GDM1 (cell line): Measurements from ENCODE around the gene ZNF536.
"Not testable (repeated sequence)": the region's sequence is repeated elsewhere in the genome, so short reads cannot be mapped to it uniquely, and the experiment has no call there.

Source experiments
- DNase-seq: peaks from one replicate; lab custom pipeline; 2025; lab: John Stamatoyannopoulos, UW

Gene ZNF536

DNA sequence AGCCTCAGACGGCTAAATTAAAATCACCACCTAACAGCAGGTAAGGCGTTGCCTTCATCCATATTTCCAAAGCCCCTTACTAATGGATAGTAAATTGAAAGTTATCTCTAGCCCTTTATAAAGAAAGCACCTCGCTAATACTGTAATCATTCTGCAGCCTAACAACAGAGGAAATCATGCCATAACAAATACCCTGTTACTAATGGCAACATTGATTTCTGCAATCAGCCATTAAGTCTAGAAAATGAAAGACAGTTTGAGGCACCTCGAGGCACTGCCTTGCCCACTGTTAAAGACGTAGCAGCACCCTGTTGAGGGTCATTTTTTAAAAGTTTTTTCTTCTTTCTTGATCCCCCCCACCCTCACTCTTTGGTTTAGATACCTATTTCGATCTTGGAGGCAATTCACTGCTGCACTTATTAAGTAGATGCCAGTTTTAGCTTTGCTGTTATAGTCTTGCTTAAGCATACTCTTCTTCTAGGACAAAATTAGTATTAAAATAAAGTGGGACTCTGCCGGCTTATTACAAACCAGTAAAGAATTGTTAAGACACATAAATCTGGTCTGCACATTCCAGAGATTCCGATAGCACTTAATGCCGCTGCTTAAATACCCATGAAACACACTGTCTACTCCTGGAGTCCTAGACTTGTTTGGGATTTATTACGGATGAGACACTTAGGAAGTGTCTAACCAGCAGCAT, 74.8 kb downstream of the ZNF536 start:
- DNase-seq, result no peak

- DNase-seq, result no peak
Observed at GRCh38 chr19:30447553-30447870, 75.3 kb downstream of the ZNF536 start.

GRCh38 chr19:30448386-30449077, 76.3 kb downstream of the ZNF536 start:
- no peak for DNase-seq

- no peak for DNase-seq
Observed at GRCh38 chr19:30449078-30449590, 77.0 kb downstream of the ZNF536 start.

GRCh38 chr19:30449673-30450072, 77.5 kb downstream of the ZNF536 start:
- DNase-seq, result no peak

- DNase-seq, result no peak
Observed at GRCh38 chr19:30450100-30450499, 77.9 kb downstream of the ZNF536 start.

DNA sequence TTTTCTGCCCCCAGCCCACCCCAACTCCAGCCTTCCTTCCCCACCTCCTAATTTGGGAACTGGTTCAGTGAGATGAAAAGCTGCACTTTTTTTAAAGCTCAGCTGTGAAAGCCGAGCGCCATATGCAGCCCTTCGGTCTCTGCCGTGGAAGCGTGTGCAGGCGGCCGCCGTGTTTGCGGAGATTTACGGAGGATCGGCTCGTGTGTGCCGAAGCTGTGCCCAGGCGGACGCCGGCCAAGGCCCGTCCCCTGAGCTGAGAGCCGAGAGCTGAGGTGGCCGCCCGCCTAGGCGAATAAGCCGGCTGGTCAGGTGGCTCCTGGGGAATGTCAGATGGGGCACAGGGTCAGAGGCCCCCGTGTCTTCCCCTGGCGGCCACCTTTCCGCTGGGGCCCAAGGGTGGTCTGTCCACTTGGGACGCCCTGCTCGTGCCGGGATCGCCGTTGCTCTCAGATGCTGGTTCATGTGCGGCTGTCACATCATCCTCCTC, 78.7 kb downstream of the ZNF536 start:
- no peak for DNase-seq

DNA sequence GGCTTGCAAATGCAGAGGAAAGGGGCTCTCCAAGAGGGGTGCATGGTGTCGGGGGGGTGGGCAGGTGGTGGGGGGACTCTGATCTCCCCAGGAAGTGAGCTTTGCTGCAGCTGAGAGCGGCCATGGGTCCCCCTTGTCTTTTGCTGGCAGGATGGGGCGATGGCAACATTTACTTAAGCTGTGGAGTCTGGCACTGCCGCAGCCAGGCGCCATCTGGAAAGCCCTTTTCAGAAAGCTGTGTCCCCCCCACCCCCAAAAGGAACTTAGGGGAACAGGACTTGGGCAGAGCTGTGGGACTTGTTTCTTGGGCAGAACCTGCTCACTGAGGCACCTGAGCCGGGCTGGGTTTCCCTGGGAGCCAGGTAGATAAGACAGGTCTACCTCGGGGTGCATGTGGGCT, 80.7 kb downstream of the ZNF536 start:
- DNase-seq, result no peak

DNA sequence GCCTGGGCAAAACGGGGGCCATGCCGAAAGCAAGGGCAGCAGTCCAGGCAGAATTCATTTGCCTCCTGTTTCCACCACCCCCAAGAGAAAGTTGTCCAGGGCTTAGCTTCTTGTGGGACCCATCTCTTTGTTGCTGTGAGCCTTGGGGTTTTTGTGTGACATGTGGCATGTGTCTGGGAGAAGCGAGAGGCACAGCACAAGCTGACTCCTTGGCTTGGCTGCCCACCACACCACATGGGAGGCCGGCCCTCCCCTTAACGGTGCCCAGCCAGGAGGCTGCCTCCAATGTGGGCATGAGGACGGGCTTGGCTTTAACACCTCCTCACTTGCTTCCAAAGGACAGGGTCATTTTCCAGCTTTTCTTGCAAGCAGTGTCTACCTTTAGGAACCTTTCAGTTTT, 81.6 kb downstream of the ZNF536 start:
- no peak for DNase-seq

DNA sequence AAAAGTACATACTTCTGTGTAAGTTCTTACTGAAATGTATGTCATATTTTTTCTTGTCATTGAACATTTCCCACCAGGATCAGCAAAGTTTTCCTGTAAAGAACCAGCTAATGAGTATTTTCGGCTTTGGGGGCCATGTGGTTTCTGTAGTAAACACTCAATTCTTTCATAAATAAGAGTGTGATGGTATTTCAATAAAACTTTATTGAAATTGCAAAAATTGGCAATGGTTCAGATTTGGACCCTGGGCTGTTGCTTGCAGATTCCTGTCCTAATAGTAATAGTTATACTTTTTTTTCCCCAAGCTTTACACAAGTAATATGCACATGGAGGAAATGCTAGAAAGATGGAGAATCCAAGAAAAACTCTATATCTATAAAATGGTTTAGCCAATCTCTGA, 83.7 kb downstream of the ZNF536 start:
- no peak for DNase-seq

DNA sequence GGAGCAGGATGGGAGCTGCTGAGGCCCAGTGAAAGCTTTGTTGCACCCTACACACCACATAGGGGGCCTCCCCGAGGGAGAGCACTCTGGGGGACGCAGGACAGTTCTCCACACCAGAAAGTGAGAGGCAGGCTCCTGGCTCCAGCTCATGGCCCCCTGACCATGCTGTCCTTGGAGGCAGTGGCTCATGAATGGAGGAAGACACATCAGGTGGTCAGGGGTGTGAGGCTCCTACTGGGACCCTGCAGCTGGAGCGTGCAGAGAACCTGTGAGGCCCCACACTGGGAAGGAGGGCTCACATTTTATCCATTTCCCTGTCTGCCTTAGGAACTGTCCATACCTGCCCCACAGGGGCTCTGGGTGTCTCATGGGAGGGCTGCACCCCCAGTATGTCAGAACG, 85.3 kb downstream of the ZNF536 start:
- no peak for DNase-seq

GRCh38 chr19:30459859-30460258, 87.7 kb downstream of the ZNF536 start:
- no peak for DNase-seq

GRCh38 chr19:30464162-30464561, 92.0 kb downstream of the ZNF536 start:
- DNase-seq, result no peak

- DNase-seq, result not testable (repeated sequence)
Observed at GRCh38 chr19:30466598-30466997, 94.4 kb downstream of the ZNF536 start.

- DNase-seq, result no peak
Observed at GRCh38 chr19:30467239-30467638, 95.1 kb downstream of the ZNF536 start.

DNA sequence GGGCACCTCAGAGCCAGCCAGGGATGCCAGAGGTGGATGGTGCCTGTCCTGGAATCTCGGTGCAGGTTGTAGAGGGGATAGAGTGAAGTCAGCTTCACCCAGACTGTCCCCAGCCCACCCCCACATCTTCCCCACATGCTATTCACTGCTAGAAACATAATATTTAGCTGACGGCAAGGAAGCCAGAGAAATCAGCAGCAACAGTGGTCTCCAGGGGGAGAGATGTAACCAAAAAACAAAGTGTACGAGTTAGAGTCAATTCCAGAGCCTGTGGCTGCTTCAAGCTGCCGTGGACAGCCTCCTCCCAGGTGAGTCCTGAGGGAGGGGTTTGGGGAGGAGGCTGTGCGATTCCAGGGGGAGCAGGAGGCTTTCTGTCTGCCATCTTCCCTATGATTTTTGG, 97.6 kb downstream of the ZNF536 start:
- DNase-seq, result no peak

GRCh38 chr19:30471441-30471840, 99.3 kb downstream of the ZNF536 start:
- no peak for DNase-seq

- no peak for DNase-seq
Observed at GRCh38 chr19:30473334-30473867, 101.2 kb downstream of the ZNF536 start.

GRCh38 chr19:30476997-30477396, 104.8 kb downstream of the ZNF536 start:
- DNase-seq, result no peak

DNA sequence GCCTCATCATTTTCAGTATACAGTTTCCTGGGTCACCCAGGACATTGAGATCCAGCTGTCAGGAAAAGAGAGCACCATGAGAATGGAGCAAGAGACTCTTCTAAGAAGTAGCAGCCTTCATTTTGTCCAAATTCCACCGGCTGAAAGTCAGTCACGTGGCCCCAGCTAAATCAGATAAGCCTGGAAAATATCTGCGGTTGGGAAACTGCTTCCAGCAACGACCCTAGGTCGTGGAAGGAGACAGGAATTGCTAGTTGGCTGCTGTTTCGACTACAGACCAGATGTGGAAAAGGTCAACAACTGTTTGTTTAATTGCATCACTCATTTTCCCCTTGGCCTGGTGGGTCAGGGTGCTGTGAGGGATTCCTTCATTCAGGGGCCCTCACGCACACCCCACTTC, 107.0 kb downstream of the ZNF536 start:
- no peak for DNase-seq

GRCh38 chr19:30480097-30480496, 107.9 kb downstream of the ZNF536 start:
- no peak for DNase-seq

- no peak for DNase-seq
Observed at GRCh38 chr19:30481063-30481462, 108.9 kb downstream of the ZNF536 start.

DNA sequence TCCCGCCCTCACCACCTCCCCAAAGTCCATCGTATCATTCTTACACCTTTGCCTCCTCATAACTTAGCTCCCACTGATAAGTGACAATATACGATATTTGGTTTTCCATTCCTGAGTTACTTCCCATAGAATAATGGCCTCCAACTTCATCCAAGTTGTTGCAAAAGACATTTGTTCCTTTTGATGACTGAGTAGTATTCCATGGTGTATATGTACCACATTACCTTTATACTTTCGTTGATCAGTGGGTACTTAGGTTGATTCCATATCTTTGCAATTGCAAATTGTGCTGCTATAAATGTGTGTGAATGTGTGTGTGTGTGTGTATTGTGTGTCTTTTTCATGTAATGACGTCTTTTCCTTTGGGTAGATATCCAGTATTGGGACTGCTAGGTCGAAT, 109.6 kb downstream of the ZNF536 start:
- no peak for DNase-seq
